K562 (cell line): ENCODE measurements around the gene HSD3B7. TPM values are rescaled to one million over a fixed set of nuclear protein-coding genes. Genes with fewer than 3 reads are reported as not detected.
A peak's percentile ranks its signal among the peaks of the same experiment; 100 is the strongest.

Source experiments
- ATAC-seq: fragments of 200-7000 bp; cut with Tn5 transposase; 3 replicates; pipeline ENCODE4 v1.9.1; 2020; ENCODE audit warnings: moderate library complexity
- BruUV-seq: library from RNA; stranded (reverse); fragments of 400-500 nt; replicated peaks from 2 replicates; lab custom pipeline; 2021; lab: Mats Ljungman, UMichigan
- CTCF ChIA-PET: fragments of 300-600 bp; formaldehyde crosslinking; extraction: SDS; loops from one replicate; lab custom pipeline; 2021; ENCODE audit warnings: low intra/inter-chr PET ratio; lab: Yijun Ruan, JAX
- POLR2A ChIA-PET: fragments of 300-600, 350-650 bp; sonication (Branson Sonifier 250); formaldehyde crosslinking; extraction: SDS; loops from one replicate; lab custom pipeline; 2021; ENCODE audit warnings: antibody characterized with exemption, inconsistent platforms; lab: Yijun Ruan, JAX
- DNase-seq, 4 experiments: peaks; one replicate each; pipeline versions ENCODE4 v3.0.0 to v3.0.0-alpha.2; 2011 to 2018; ENCODE audit warnings: low spot score in 3 of 4, mixed read lengths in 3 of 4; ENCODE audit errors: extremely low read depth in 1 of 4
- FAIRE-seq: peaks from 2 replicates; lab custom pipeline; 2011; peaks lifted over from hg19 to GRCh38; lab: Jason Lieb, UNC
- H2AFZ ChIP-seq: 2 replicates; pipeline ENCODE4 v1.6.0; 2011; ENCODE audit warnings: low read depth, low read length, control low read depth, inconsistent platforms
- H3K27ac ChIP-seq: fragments of 200-600 bp; 3 replicates; pipeline ENCODE4 v1.8.0; 2011; ENCODE audit warnings: low read depth, mild to moderate bottlenecking, control low read depth, inconsistent platforms, low read length, moderate library complexity, mixed read lengths; ENCODE audit errors: extremely low read depth
- H3K27me3 ChIP-seq, 2 experiments: fragments of 300-600 bp in 1 of 2; 2 replicates in 1 of 2; 3 replicates in 1 of 2; pipeline versions ENCODE4 v1.6.0 to v1.8.0; 2011; ENCODE audit warnings: inconsistent platforms in 2 of 2, low read length in 2 of 2, mild to moderate bottlenecking in 1 of 2, mixed read lengths in 1 of 2, moderate library complexity in 1 of 2; ENCODE audit not compliant: control insufficient read depth in 2 of 2, insufficient read depth in 2 of 2
- H3K36me3 ChIP-seq: fragments of 300-600 bp; 3 replicates; pipeline ENCODE4 v1.8.0; 2011; ENCODE audit warnings: mild to moderate bottlenecking, low read length, inconsistent platforms; ENCODE audit not compliant: control insufficient read depth, insufficient read depth
- H3K4me1 ChIP-seq, 2 experiments: fragments of 200-600 bp in 1 of 2; replicated peaks in 1 of 2; 2 replicates in 1 of 2; 3 replicates in 1 of 2; pipeline versions ENCODE4 v1.5.1 to v1.8.0; 2011; ENCODE audit warnings: inconsistent platforms in 2 of 2, low read length in 2 of 2, mild to moderate bottlenecking in 1 of 2, mixed read lengths in 1 of 2, moderate library complexity in 1 of 2; ENCODE audit not compliant: control insufficient read depth in 2 of 2, insufficient read depth in 2 of 2
- H3K4me2 ChIP-seq: 2 replicates; pipeline ENCODE4 v1.6.1; 2011; ENCODE audit warnings: low read length, control low read depth, inconsistent platforms, mixed read lengths; ENCODE audit not compliant: insufficient read depth
- H3K4me3 ChIP-seq: fragments of 200-600 bp; sonication (generic), shearing (Covaris generic); 2 replicates; pipeline ENCODE4 v1.5.1; 2016; ENCODE audit warnings: control low read depth, inconsistent platforms
- H3K79me2 ChIP-seq: fragments of 200-600 bp; 3 replicates; pipeline ENCODE4 v1.8.0; 2011; ENCODE audit warnings: low read length, inconsistent platforms; ENCODE audit not compliant: control insufficient read depth, insufficient read depth
- H3K9ac ChIP-seq, 2 experiments: 2 replicates each; pipeline versions ENCODE4 v1.6.0 to v1.6.1; 2011; ENCODE audit warnings: low read depth in 2 of 2, low read length in 2 of 2, control low read depth in 1 of 2, inconsistent platforms in 1 of 2, mild to moderate bottlenecking in 1 of 2, mixed read lengths in 1 of 2; ENCODE audit not compliant: insufficient read depth in 1 of 2
- H3K9me1 ChIP-seq: one replicate; pipeline ENCODE4 v1.6.0; 2011; ENCODE audit warnings: inconsistent platforms, mild to moderate bottlenecking, low read length, moderate library complexity; ENCODE audit not compliant: control insufficient read depth, insufficient read depth
- H3K9me3 ChIP-seq: replicated peaks from 2 replicates; pipeline ENCODE4 v1.5.1; 2011; ENCODE audit warnings: low read depth, low read length, inconsistent platforms; ENCODE audit not compliant: control insufficient read depth, insufficient read depth
- H4K20me1 ChIP-seq: replicated peaks from 2 replicates; pipeline ENCODE4 v1.6.1; 2011; ENCODE audit warnings: low read length, inconsistent platforms, mixed read lengths; ENCODE audit not compliant: control insufficient read depth, insufficient read depth
- ADNP ChIP-seq: fragments of 200-800 bp; sonication (Bioruptor generic); IDR thresholded peaks from 2 replicates; pipeline ENCODE4 v1.6.1; 2016; ENCODE audit warnings: missing genetic modification characterization, missing compliant biosample characterization
- BCOR ChIP-seq: fragments of 450-650 bp; IDR thresholded peaks from 2 replicates; pipeline ENCODE4 v1.6.1; 2016
- CBX3 ChIP-seq, 2 experiments: IDR thresholded peaks; 1 replicate in 1 of 2; 2 replicates in 1 of 2; pipeline ENCODE4 v1.6.1; 2012; ENCODE audit warnings: inconsistent platforms in 2 of 2, low read length in 2 of 2, borderline replicate concordance in 1 of 2, control low read depth in 1 of 2
- CHD4 ChIP-seq: fragments of 200-600 bp; sonication (generic); IDR thresholded peaks from 3 replicates; pipeline ENCODE4 v1.6.1; 2012; ENCODE audit warnings: low read depth, mild to moderate bottlenecking, mixed read lengths, low read length, inconsistent platforms; ENCODE audit not compliant: insufficient read depth, insufficient replicate concordance, poor library complexity, severe bottlenecking
- HDAC2 ChIP-seq: fragments of 450-650 bp; IDR thresholded peaks from 2 replicates; pipeline ENCODE4 v1.6.1; 2016; ENCODE audit warnings: mild to moderate bottlenecking
- HDGF ChIP-seq: fragments of 450-650 bp; IDR thresholded peaks from 2 replicates; pipeline ENCODE4 v1.6.1; 2016
- HNRNPL ChIP-seq: fragments of 200-400 bp; formaldehyde crosslinking; IDR thresholded peaks from 2 replicates; pipeline ENCODE4 v1.6.1; 2017; ENCODE audit warnings: low read depth, mild to moderate bottlenecking, low read length
- ILF3 ChIP-seq: fragments of 450-650 bp; IDR thresholded peaks from 2 replicates; pipeline ENCODE4 v1.6.1; 2018; ENCODE audit warnings: antibody characterized with exemption, mild to moderate bottlenecking, moderate library complexity, borderline replicate concordance
- KDM1A ChIP-seq, 2 experiments: fragments of 450-650 bp; IDR thresholded peaks; 2 replicates each; pipeline ENCODE4 v1.6.1; 2016; ENCODE audit warnings: mild to moderate bottlenecking in 2 of 2
- NR2F6 ChIP-seq: fragments of 450-650 bp; formaldehyde crosslinking; IDR thresholded peaks from 2 replicates; pipeline ENCODE4 v1.4.0; 2020; ENCODE audit warnings: mild to moderate bottlenecking
- PHF21A ChIP-seq: fragments of 450-650 bp; IDR thresholded peaks from 2 replicates; pipeline ENCODE4 v1.6.1; 2017; ENCODE audit warnings: low read depth, borderline replicate concordance
- PRPF4 ChIP-seq: fragments of 200-400 bp; formaldehyde crosslinking; IDR thresholded peaks from one replicate; pipeline ENCODE4 v1.6.1; 2017; ENCODE audit warnings: low read length, low read depth, mild to moderate bottlenecking; ENCODE audit not compliant: insufficient read depth, poor library complexity, severe bottlenecking
- PTBP1 ChIP-seq: fragments of 200-400 bp; formaldehyde crosslinking; IDR thresholded peaks from 2 replicates; pipeline ENCODE4 v1.6.1; 2017; ENCODE audit warnings: low read depth, low read length
- RBM25 ChIP-seq: fragments of 200-400 bp; formaldehyde crosslinking; IDR thresholded peaks from 2 replicates; pipeline ENCODE4 v1.6.1; 2018; ENCODE audit warnings: low read length, low read depth, moderate library complexity; ENCODE audit not compliant: severe bottlenecking
- RCOR1 ChIP-seq, 2 experiments: IDR thresholded peaks; 2 replicates each; pipeline ENCODE4 v1.6.1; 2012; ENCODE audit warnings: low read depth in 2 of 2, low read length in 2 of 2, borderline replicate concordance in 1 of 2, improper control_type of control experiment in 1 of 2
- SMARCA5 ChIP-seq: fragments of 450-650 bp; IDR thresholded peaks from 2 replicates; pipeline ENCODE4 v1.6.1; 2016
- ZBTB12 ChIP-seq: fragments of 250-450 bp; sonication (Bioruptor Pico); IDR thresholded peaks from 2 replicates; pipeline ENCODE4 v1.4.0; 2020
- ZBTB17 ChIP-seq: fragments of 450-650 bp; formaldehyde crosslinking; IDR thresholded peaks from 2 replicates; pipeline ENCODE4 v1.4.0; 2020; ENCODE audit warnings: mild to moderate bottlenecking
- ZFP36 ChIP-seq: fragments of 150-350 bp; IDR thresholded peaks from 2 replicates; pipeline ENCODE4 v1.6.1; 2018; ENCODE audit warnings: low read length, low read depth; ENCODE audit not compliant: partially characterized antibody
- ZNF239 ChIP-seq: fragments of 250-450 bp; sonication (Bioruptor Pico); IDR thresholded peaks from 2 replicates; pipeline ENCODE4 v1.4.0; 2020; ENCODE audit warnings: mild to moderate bottlenecking
- WGBS: fragments of 100-300 bp; shearing (Covaris generic); methylation state at CpG from one replicate; pipeline ENCODE4 v1.1.6; 2016; ENCODE audit warnings: low coverage, mixed read lengths; ENCODE audit not compliant: insufficient coverage; ENCODE audit errors: missing lambda C conversion rate; 5-methylcytosine and 5-hydroxymethylcytosine counted together
- in situ Hi-C: fragments of 300-500 bp; cut with MboI; formaldehyde crosslinking; loops from 4 replicates; pipeline ENCODE4 v1.15.0; 2018; ENCODE audit warnings: inconsistent platforms, mixed read lengths
- intact Hi-C: fragments of 100-400 bp; cut with micrococcal nuclease; formaldehyde crosslinking; loops from 2 replicates; pipeline ENCODE4 v1.14.2; 2022
- polyA plus RNA-seq, 8 experiments: library from polyadenylated mRNA; depleted of rRNA in 4 of 8; stranded (reverse) in 5 of 8; unstranded in 3 of 8; fragments of >200 nt; fragmentation: Nextera tagmentation in 2 of 8; fragmentation: Illumina TruSeq in 1 of 8; extraction: Ambion mirVana in 2 of 8; extraction: Trizol in 1 of 8; gene quantifications; 2 replicates each; pipeline versions ENCODE4 v1.2.1 to v1.2.3, GENCODE V29; 2011 to 2014; ENCODE audit warnings: inconsistent platforms in 1 of 8, missing spikeins in 1 of 8
- total RNA-seq, 7 experiments: library from RNA; depleted of rRNA in 6 of 7; stranded (reverse); fragments of >200 nt in 6 of 7; fragmentation: Illumina TruSeq in 2 of 7; extraction: Trizol in 2 of 7; gene quantifications; 2 replicates each; pipeline versions ENCODE4 v1.2.1 to v1.2.3, GENCODE V29; 2011 to 2021; ENCODE audit warnings: low replicate concordance in 1 of 7

Gene HSD3B7
- total and polyA plus RNA-seq, 9 of the 15 experiments (the other 6 are each of a cell fraction or from before 2014, with no cell fraction given): 5.4 to 49.1 (median 23.0) TPM

- peak overlapping the region; percentile 98; the same call in 1 of the 2 replicates for H3K4me2 ChIP-seq
- peaks cover 4% of the 10 kb centered on the region for H3K9me1 ChIP-seq
- no peak overlapping the region for H3K4me3 ChIP-seq
- H3K4me1 ChIP-seq: peaks cover 30 to 61% of the 10 kb centered on the region in 2 experiments
- no peak for TF ChIP-seq HDGF
- peak in 1 of 2 experiments; percentile 77; a peak in 1 of 4 replicates for TF ChIP-seq RCOR1 (IDR thresholded peaks at IDR 0.05; ENCODE audit: borderline replicate concordance in 1 of 2, low read depth in 2 of 2, low read length in 2 of 2)
- no peak for TF ChIP-seq PRPF4
- TF ChIP-seq NR2F6 (CRISPR knock-in tag): no peak
- peak; percentile 96 for TF ChIP-seq BCOR
- no peak for TF ChIP-seq ILF3
- TF ChIP-seq ZBTB17 (CRISPR knock-in tag): no peak
- peak; percentile 97 for TF ChIP-seq RBM25
- TF ChIP-seq CBX3 (IDR thresholded peaks at IDR 0.05; ENCODE audit: borderline replicate concordance in 1 of 2, low read length in 2 of 2): 0 out of 3 replicates have a peak, but pooled peaks of 1 of the 2 experiments have one; percentile 10
- TF ChIP-seq PHF21A: no peak
- TF ChIP-seq ZNF239: no peak
- TF ChIP-seq KDM1A (IDR thresholded peaks at IDR 0.05): peak; percentile 70 to 86
- TF ChIP-seq HDAC2: peak; percentile 65
- TF ChIP-seq HNRNPL: no peak
- TF ChIP-seq ZBTB12 (CRISPR knock-in tag): no peak
- peak; percentile 85 for TF ChIP-seq ZFP36
- peak; percentile 89 for TF ChIP-seq SMARCA5
- peak; percentile 52; the same call in 1 of the 2 replicates for TF ChIP-seq PTBP1
- peak; percentile 85 for TF ChIP-seq ADNP (tag)
- TF ChIP-seq CHD4: peak; percentile 31
- FAIRE-seq (no peak), DNase-seq (no peak), ATAC-seq (no peak)
- no peaks in the 10 kb centered on the region for H3K27me3 ChIP-seq
- in situ Hi-C loops (loop anchor here (10.0 to 25.0 kb wide), 2 partner anchors 744 to 911 kb away; partner anchors contain the start of gene ZNF267), intact Hi-C loops (loop anchor here (2.0 to 10.0 kb wide), 3 partner anchors 16 to 504 kb away; partner anchors contain the start of genes ARMC5 and VKORC1)
- no peak overlapping the region for H2AFZ ChIP-seq
- ChIA-PET POLR2A (interaction anchor here (0.7 kb wide), 1 partner anchor 242 kb away, joined by 3 read pairs; no protein-coding TSS in a partner anchor), CTCF (no interaction called here)
- peaks cover 32% of the 10 kb centered on the region for H3K79me2 ChIP-seq
- peak overlapping the region; percentile 87; the same call in 1 of the 3 replicates for H3K27ac ChIP-seq
- H3K9me3 ChIP-seq: no peaks in the 10 kb centered on the region
- H3K36me3 ChIP-seq: peaks cover 31% of the 10 kb centered on the region; the same call in 2 of the 3 replicates
- peak overlapping the region in 1 of 2 experiments; percentile 82; a peak in 2 of 4 replicates for H3K9ac ChIP-seq
- BruUV-seq: no TSS peak
- 73% methylated on average over 1 of the region's 1 CpG for WGBS
- H4K20me1 ChIP-seq: no peaks in the 10 kb centered on the region
These were observed 33.8 kb upstream of the HSD3B7 start for GRCh38 chr16:30951193-30951592.
